GM18861 (cell line): Measurements from ENCODE around the gene LCT.

Experiments
- ATAC-seq: cut with Tn5 transposase; IDR thresholded peaks from one replicate; pipeline ENCODE4 v1.9.1; 2021; ENCODE audit not compliant: unreplicated experiment

Gene LCT

DNA sequence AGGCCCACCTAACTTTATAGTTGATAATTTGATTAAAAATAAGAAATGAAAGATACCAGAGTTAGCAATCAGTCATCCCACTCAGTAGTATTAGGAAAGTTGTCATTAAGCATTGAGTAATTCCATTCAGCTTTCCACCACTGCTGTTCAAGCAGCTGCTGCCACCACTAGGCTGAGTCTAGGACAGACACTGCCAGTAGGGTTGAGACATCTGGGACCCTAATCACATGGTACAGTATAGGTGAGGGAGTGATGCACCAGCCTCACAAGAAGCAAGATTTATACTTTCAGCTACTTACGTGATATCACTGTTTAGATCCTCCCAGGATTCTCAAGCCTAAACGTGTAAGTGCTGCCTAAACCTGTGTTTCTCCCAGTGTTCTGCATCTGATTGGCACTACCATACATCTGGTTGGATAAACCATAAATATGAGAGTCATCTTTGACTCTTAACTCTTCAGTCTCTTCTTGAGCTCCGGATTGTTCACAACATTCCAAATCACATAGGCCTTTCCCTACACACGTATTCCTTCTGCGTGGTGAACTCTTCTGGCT is 92.1 kb downstream of the LCT start:
- ATAC-seq: peak; percentile 31

DNA sequence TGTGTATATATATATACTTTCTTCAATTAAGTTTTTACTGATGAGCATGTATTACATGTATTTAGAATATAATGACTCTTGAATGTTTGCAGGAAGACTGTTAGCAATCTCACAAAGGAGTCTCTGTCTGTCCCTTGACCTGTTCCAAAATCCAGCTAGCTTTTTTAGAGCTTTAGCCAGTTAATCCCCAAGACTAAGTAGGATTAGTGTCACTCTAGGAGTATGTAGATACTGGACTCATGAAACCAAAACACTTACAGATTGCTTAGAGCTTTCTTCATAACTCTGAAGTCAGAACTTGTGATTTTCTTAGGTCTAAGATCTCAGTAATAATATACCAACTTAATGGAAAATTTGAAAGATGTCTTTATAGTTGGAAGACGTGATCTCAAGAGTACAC is 93.1 kb downstream of the LCT start:
- ATAC-seq: no peak

DNA sequence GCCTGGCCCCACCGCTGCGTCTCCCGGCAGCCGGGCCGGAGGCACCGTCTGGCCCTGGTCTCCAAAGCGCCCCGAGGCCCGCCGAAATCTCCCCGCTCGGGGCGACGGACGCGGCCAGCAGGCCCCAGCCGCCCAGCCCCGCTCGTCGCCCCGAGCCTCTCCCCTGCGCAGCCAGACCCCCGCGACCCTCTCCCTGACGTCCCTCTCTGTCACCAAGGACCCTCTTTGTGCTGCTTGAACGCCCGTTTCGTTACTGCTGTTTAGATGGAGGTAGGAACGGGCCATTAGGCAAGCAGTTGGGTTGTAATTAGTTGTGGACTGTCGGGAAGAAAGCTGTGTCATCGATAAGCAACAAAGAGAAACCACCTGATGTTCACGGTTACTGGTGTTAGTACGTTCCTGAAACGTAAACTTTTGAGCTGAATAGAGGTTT is 94.6 kb downstream of the LCT start:
- peak; percentile 6 for ATAC-seq

DNA sequence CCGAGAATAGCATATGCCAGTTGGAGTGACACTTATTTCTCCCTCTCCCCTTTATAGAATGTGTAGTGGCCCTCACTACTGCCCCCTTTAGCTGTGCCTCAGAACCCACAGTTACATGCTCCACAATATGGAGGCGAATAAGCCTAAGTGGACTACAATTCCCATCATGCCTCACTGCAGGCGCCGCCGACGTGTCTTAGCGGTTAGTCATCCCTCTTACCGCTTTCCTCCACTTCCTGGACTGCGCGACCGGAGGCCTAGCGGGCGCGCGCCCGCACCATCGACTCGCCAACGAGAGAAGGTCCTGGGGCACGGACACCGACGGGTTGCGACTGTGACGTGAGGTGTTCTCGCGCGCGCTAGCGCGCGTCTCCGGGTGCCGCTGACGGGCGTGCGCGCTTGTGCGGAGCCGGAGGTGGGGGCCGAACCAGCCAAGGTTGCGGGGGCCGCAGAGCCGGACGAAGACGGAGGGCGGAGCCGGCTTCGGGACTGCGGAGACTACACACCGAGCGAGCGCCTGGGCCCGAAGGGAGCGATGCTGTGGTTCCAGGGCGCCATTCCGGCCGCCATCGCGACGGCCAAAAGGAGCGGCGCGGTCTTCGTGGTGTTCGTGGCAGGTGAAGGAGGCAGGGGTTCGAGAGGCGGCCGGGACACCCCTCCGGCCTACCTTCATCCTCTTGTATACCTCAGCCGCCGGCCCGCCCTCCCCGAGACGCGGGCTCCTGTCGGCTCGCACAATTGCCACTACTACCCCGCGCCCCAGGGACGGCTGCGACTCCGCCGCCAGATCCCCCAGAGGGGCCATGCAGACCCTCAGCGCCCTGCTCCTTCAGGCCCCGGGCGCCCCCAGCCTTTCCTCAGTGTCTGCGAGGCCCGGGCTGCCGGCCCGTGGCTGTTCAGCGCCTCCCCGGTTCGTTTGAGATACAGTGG is 95.3 kb downstream of the LCT start, which contains the start of gene UBXN4:
Gene UBXN4 (plus strand): TSS at position 461 of the 930 bp plus-strand sequence. CDS start 75 bp downstream, at position 536.
- ATAC-seq: peak; percentile 80

DNA sequence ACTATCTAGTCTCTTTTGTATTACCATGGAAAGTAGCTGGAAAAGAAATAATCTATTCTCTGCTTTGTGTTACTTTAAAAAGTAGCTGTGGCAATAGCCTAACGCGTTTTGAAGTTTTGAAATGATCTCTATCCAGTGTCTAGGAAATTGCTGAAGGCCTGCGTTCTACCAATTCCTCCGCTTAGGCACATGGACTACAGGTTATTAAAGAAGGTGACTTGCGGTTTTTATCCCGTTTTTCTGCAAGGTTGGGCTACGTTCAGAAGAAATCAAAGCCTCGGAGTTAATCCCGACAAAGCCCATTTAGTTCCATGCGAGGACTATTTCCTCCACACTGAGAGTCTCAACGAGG is 96.0 kb downstream of the LCT start:
- no peak for ATAC-seq

DNA sequence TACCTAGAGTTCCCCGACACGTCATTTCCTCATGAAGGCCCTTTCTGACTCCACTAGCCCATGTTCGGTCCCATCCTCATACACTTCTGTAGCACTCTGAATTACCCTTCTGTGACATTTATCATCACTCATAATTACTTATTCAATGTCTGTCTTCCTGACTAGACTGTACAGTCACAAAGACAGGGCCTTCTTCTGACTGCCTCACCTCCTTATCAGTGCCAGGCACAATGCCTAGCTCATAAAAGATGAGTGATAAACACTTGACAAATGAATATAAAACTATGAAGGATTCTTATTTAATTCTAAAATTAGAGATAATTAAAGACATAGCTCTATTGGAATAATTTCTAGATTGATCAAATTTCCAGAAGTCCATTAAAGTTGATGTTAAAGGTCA is 96.8 kb downstream of the LCT start:
- ATAC-seq: no peak
